Measurements from ENCODE around the gene NRCAM.

Gene NRCAM

GRCh38 chr7:108137993-108138392 lies 318.2 kb downstream of the NRCAM start:
- Histone ChIP-seq H3K27me3 (ENCODE audit: insufficient read depth, poor library complexity, severe bottlenecking) (no peaks in the 10 kb centered on the region), H3K27ac (ENCODE audit: poor library complexity, severe bottlenecking) (no peak overlapping the region), H3K4me1 (ENCODE audit: insufficient read depth, poor library complexity, severe bottlenecking) (peaks cover under 1% of the 10 kb centered on the region), H3K9me3 (ENCODE audit: severe bottlenecking) (no peaks in the 10 kb centered on the region), H3K4me3 (ENCODE audit: severe bottlenecking) (no peak overlapping the region), H3K36me3 (ENCODE audit: low read depth) (no peaks in the 10 kb centered on the region)
- DNase-seq (ENCODE audit: low spot score): no peak
- TF ChIP-seq, protein P1, sequence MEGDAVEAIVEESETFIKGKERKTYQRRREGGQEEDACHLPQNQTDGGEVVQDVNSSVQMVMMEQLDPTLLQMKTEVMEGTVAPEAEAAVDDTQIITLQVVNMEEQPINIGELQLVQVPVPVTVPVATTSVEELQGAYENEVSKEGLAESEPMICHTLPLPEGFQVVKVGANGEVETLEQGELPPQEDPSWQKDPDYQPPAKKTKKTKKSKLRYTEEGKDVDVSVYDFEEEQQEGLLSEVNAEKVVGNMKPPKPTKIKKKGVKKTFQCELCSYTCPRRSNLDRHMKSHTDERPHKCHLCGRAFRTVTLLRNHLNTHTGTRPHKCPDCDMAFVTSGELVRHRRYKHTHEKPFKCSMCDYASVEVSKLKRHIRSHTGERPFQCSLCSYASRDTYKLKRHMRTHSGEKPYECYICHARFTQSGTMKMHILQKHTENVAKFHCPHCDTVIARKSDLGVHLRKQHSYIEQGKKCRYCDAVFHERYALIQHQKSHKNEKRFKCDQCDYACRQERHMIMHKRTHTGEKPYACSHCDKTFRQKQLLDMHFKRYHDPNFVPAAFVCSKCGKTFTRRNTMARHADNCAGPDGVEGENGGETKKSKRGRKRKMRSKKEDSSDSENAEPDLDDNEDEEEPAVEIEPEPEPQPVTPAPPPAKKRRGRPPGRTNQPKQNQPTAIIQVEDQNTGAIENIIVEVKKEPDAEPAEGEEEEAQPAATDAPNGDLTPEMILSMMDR (IDR thresholded peaks at IDR 0.05; ENCODE audit: poor library complexity, severe bottlenecking): no peak
- no peak for ATAC-seq (ENCODE audit: low read depth)

DNA sequence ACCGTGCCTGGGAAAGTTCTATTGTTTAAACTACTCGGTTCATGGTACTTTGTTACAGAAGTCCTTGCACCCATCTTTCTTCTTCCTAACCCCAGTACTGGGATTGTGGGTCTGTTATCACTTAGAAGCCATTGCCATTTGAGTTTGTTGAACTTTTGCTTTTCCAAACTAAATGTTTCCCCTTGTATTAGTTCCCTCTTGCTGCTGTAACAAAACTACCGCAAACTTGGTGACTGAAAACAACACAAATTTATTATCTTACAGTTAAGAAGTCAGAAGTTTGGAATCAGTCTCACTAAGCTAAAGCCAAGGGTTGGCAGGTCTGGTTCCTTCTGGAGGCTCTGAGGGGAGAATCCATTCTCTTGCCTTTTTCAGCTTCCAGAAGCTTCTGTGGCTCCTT lies 319.2 kb downstream of the NRCAM start:
- DNase-seq (ENCODE audit: low spot score): no peak
- no peaks in the 10 kb centered on the region for H3K36me3 ChIP-seq (ENCODE audit: low read depth)
- no peak overlapping the region for H3K4me3 ChIP-seq (ENCODE audit: severe bottlenecking)
- H3K9me3 ChIP-seq (ENCODE audit: severe bottlenecking): no peaks in the 10 kb centered on the region
- H3K4me1 ChIP-seq (ENCODE audit: insufficient read depth, poor library complexity, severe bottlenecking): peaks cover 10% of the 10 kb centered on the region
- TF ChIP-seq, protein P1 (IDR thresholded peaks at IDR 0.05; ENCODE audit: poor library complexity, severe bottlenecking): no peak
- ATAC-seq (ENCODE audit: low read depth): no peak
- H3K27me3 ChIP-seq (ENCODE audit: insufficient read depth, poor library complexity, severe bottlenecking): no peaks in the 10 kb centered on the region
- H3K27ac ChIP-seq (ENCODE audit: poor library complexity, severe bottlenecking): no peak overlapping the region

DNA sequence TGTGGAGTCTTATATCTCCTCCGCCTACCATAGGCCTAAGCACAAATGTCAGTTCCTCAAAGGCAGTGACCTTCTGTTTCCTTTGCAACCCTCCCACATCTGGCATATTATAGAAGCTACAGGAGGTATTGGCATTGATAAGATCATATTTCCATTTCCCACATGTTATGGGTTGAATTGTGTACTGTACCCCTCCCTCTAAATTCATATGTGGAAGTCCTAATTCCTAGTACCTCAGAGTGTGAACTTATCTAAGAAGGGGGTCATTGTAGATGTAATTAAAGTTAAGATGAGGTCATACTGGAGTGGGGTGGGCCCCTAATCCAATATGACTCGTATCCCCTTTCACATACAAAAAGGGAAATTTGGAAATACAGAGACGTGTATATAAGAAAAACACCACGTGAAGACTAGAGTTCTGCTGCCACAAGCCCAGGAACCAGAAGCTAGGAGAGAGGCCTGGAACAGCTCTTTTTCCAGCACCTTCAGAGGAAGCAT lies 320.0 kb downstream of the NRCAM start:
- TF ChIP-seq, protein P1 (IDR thresholded peaks at IDR 0.05; ENCODE audit: poor library complexity, severe bottlenecking): no peak
- no peaks in the 10 kb centered on the region for H3K36me3 ChIP-seq (ENCODE audit: low read depth)
- DNase-seq (ENCODE audit: low spot score) (no peak), ATAC-seq (ENCODE audit: low read depth) (no peak)
- H3K9me3 ChIP-seq (ENCODE audit: severe bottlenecking): no peaks in the 10 kb centered on the region
- no peak overlapping the region for H3K27ac ChIP-seq (ENCODE audit: poor library complexity, severe bottlenecking)
- H3K4me1 ChIP-seq (ENCODE audit: insufficient read depth, poor library complexity, severe bottlenecking): peaks cover 15% of the 10 kb centered on the region
- H3K4me3 ChIP-seq (ENCODE audit: severe bottlenecking): no peak overlapping the region
- H3K27me3 ChIP-seq (ENCODE audit: insufficient read depth, poor library complexity, severe bottlenecking): no peaks in the 10 kb centered on the region

- ATAC-seq (ENCODE audit: low read depth): no peak
- TF ChIP-seq, protein P1 (IDR thresholded peaks at IDR 0.05; ENCODE audit: poor library complexity, severe bottlenecking): no peak
- Histone ChIP-seq H3K9me3 (ENCODE audit: severe bottlenecking) (no peaks in the 10 kb centered on the region), H3K4me1 (ENCODE audit: insufficient read depth, poor library complexity, severe bottlenecking) (peaks cover 19% of the 10 kb centered on the region), H3K4me3 (ENCODE audit: severe bottlenecking) (no peak overlapping the region), H3K27me3 (ENCODE audit: insufficient read depth, poor library complexity, severe bottlenecking) (no peaks in the 10 kb centered on the region), H3K27ac (ENCODE audit: poor library complexity, severe bottlenecking) (no peak overlapping the region), H3K36me3 (ENCODE audit: low read depth) (no peaks in the 10 kb centered on the region)
- DNase-seq (ENCODE audit: low spot score): no peak
Observed at GRCh38 chr7:108135446-108136190, 320.6 kb downstream of the NRCAM start.

DNA sequence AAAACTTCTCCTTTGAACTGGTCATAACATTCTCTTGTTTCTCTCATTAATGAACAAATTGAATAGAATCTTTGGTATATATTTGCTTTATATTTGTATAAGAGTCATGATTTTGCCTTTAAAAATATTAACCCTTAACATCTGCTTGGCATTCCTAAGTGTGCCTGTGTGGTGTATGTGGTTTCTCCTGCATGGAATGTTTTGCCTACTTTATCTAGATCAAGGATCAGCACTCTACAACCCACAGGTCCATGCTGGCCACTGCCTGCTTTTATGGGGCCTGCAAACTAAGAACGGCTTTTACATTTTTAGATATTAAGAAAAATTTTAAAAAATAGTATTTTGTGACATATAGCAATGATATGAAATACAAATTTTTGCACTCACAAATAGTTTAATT lies 321.8 kb downstream of the NRCAM start:
- DNase-seq (ENCODE audit: low spot score) (no peak), ATAC-seq (ENCODE audit: low read depth) (no peak)
- TF ChIP-seq, protein P1 (IDR thresholded peaks at IDR 0.05; ENCODE audit: poor library complexity, severe bottlenecking): no peak
- H3K4me1 ChIP-seq (ENCODE audit: insufficient read depth, poor library complexity, severe bottlenecking): peaks cover 20% of the 10 kb centered on the region
- no peaks in the 10 kb centered on the region for H3K27me3 ChIP-seq (ENCODE audit: insufficient read depth, poor library complexity, severe bottlenecking)
- no peak overlapping the region for H3K27ac ChIP-seq (ENCODE audit: poor library complexity, severe bottlenecking)
- no peaks in the 10 kb centered on the region for H3K36me3 ChIP-seq (ENCODE audit: low read depth)
- no peaks in the 10 kb centered on the region for H3K9me3 ChIP-seq (ENCODE audit: severe bottlenecking)
- no peak overlapping the region for H3K4me3 ChIP-seq (ENCODE audit: severe bottlenecking)

Measured in RWPE2 (cell line).